G401 (cell line): ENCODE measurements around the gene CHRNA5. TPM values are rescaled to one million over a fixed set of nuclear protein-coding genes. Genes with fewer than 3 reads are reported as not detected.
A peak's percentile ranks its signal among the peaks of the same experiment; 100 is the strongest.
"Not testable (repeated sequence)": the region's sequence is repeated elsewhere in the genome, so short reads cannot be mapped to it uniquely, and the experiment has no call there.

Experiments
- DNase-seq: peaks from one replicate; pipeline ENCODE4 v3.0.0-alpha.2; 2015; ENCODE audit warnings: low spot score
- in situ Hi-C: cut with HindIII; loops from 2 replicates; pipeline ENCODE4 v1.10.0; 2016; ENCODE audit warnings: low sequenced_read_pairs, mixed read lengths
- total RNA-seq: library from RNA; depleted of rRNA; stranded (reverse); fragments of >200 nt; shearing (Covaris generic); gene quantifications from 2 replicates; pipeline ENCODE4 v1.2.3, GENCODE V29; 2014; rRNA removed

Gene CHRNA5
- 16.4 and 33.6 TPM in 2 replicates for total RNA-seq

DNA sequence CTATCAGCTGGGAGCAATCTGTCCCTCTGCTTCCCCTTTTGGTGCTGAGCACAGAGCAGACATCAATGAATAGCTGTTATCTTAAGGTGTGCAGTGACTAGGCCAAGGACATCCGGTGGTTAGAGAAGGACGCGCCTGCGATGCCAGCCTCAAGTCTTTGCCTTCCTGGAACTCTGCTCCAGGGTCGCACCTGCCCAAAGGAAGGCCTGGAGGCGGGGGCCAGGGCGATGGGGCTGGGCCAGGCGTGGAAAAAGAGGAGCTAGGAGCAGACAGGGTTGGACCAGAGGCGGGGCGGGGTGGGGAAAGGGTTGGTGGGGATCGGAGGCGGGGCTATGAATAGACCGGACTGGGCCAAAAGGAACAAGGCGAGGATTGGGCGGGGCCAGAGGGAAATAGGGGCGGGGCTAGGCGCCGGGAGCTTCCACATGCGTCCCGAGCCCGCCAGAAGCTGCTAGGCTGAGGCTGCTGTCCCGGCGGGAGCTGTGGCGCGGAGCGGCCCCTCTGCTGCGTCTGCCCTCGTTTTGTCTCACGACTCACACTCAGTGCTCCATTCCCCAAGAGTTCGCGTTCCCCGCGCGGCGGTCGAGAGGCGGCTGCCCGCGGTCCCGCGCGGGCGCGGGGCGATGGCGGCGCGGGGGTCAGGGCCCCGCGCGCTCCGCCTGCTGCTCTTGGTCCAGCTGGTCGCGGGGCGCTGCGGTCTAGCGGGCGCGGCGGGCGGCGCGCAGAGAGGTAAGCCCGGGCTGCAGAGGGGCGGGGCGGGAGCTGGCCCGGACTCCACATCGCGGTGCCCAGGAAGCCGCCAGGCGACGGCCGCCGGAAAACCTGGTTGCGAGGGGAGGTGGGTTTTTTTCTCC, at the start of gene CHRNA5:
Gene CHRNA5 (plus strand): TSS at position 424 of the 854 bp plus-strand sequence. CDS start 200 bp downstream, at position 624.
- in situ Hi-C loops: no loop called here

DNA sequence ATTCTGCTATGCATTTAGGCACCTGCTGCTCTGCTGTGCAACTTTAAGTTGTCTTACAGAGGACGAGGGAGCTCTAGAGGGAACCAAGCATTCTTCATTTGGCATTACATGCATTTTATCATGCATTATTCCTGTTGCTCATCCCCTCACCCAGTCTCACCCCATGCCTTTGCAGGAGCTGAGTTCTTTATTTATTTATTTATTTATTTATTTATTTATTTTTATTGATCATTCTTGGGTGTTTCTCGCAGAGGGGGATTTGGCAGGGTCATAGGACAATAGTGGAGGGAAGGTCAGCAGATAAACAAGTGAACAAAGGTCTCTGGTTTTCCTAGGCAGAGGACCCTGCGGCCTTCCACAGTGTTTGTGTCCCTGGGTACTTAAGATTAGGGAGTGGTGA, 45.3 kb upstream of the CHRNA5 start:
- in situ Hi-C loops, DNase-seq: not testable (repeated sequence)

More for the DNA sequence above, at the start of gene CHRNA5:
- DNase-seq: peak; percentile 63

- DNase-seq: no peak
- in situ Hi-C loops: no loop called here
Measured at GRCh38 chr15:78524230-78524629, 41.1 kb upstream of the CHRNA5 start.

- no peak for DNase-seq
- in situ Hi-C loops: no loop called here
Measured at GRCh38 chr15:78527325-78527724, 38.0 kb upstream of the CHRNA5 start.

DNA sequence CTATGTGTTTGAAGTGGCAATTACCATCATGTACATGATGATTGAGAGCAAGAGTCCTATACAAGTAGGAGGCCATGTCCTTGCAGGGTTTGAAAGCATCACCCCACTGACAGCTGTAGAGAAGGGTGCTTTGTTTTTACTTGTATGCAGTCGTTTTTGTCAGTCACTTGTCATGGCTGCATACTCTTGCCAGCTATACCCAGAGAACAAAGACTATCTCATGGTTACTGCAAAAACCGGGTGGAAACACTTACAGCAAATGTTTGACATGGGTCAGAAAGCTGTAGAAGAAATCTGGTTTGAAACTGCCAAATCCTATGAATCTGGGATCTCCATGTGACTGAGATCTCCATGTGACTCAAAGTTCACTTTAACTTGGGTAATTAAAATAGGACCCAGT, 32.0 kb upstream of the CHRNA5 start:
- no peak for DNase-seq
- in situ Hi-C loops: no loop called here

GRCh38 chr15:78536134-78536533, 29.2 kb upstream of the CHRNA5 start:
- no peak for DNase-seq
- in situ Hi-C loops: no loop called here

DNA sequence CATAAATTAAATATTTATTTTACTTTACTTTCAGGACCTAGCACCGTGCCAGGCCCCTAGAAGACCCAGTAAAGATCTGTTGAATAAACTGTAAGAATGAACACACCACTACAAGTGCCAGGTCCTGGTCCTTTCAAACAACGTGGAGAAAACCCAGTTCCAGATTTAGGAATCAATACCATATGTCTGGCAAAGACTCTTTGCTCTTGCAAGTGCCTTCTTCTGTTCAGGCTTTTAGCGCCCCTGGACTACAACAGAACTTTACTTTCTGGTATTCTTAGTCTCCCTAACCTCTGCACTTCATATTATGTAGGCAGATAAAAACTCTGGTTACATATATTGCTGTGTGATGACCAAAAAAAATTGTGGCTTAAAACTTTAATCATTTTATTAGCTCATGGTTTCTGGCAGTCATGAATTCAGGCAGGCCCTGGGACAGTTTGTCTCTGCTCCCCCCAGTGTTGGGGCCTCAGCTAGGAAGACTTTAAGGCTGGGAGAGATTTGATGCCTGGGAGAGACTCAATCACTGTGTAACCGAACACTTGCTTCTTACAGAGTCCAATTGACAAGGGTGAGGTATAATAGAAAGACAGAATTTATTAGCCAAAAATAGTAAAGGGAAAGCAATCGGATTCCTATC, 27.9 kb upstream of the CHRNA5 start:
- in situ Hi-C loops: no loop called here
- no peak for DNase-seq

DNA sequence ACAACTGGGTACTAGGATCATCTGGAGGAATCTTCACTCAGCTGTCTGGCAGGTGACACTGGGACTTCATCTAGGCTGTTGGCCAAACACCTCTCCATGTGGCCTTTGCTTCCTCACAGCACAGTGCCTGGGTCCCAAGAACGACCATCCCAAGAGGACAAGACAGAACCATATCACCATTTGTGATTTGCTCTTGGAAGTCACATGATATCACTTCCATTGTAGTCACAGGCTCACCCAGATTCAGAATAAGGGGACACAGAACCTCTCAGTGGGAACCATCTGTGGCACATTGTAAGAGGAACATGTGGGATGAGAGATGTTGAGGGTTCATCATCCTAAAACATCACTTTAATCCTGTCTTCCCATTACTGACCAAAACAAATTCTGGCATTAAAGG, 27.0 kb upstream of the CHRNA5 start:
- in situ Hi-C loops: no loop called here

GRCh38 chr15:78539464-78540140, 25.7 kb upstream of the CHRNA5 start:
- in situ Hi-C loops, DNase-seq: not testable (repeated sequence)

More for the DNA sequence above, 27.0 kb upstream of the CHRNA5 start:
- no peak for DNase-seq

DNA sequence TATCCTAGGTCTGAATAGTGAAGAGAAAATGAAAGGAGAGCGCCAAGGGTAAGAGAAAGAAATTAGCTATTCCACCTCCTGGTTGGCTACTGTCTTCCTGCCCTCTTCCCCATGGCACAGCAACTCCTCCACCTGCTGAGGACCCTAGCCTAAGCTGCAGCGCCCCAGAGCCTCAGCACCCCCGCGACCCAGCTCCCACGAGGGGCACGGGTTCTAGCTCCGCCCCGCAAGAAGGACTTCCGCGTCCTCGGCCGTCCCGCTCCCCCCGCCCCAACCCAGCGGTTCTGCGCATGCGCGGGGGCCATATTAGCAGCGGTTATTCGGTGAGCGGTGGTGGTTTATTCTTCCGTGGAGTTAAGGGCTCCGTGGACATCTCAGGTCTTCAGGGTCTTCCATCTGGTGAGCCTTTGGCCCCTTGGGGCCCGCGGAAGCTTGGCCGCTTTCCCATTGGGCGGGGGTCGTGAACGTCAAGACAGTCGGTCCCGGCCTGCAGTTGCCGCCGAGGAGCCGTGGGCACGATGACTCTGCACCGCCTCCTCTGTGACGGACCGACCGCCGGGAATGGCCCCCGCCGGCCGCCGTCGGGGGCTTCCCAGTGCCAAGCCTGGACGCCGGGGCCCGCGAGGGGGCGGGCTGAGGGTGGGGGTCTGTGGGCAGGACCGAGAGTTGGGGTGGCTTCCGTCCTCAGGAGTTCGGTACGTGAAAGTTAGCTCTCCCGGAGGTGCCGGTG, 25.0 kb upstream of the CHRNA5 start, which contains the start of gene PSMA4:
Gene PSMA4 (plus strand): TSS at position 304 of the 730 bp plus-strand sequence. CDS start 1,484 bp downstream, outside the sequence.
- DNase-seq: peak; percentile 85
- in situ Hi-C loops: no loop called here

- in situ Hi-C loops: no loop called here
- no peak for DNase-seq
Measured at GRCh38 chr15:78540871-78541743, 24.2 kb upstream of the CHRNA5 start.

- in situ Hi-C loops: no loop called here
- no peak for DNase-seq
Measured at GRCh38 chr15:78541744-78542034, 23.6 kb upstream of the CHRNA5 start.

- in situ Hi-C loops: no loop called here
Measured at GRCh38 chr15:78542647-78543046, 22.7 kb upstream of the CHRNA5 start.

DNA sequence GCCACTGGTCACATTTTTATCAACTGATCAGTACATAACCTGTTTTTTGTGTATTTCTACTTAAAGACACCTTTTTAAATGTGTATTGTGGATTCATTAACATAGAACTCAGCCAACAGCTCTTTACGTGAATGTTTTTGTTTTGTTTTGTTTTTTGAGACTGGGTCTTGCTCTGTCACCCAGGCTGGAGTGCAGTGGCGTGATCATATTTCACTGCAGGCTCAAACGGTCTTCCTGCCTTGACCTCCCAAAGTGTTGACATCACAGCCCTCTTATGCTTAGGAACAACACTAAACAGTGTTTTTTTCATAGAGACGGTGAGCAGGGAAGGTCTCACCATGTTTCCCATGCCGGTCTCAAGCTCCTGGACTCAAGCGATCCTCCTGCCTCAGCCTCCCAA, 15.1 kb upstream of the CHRNA5 start:
- no peak for DNase-seq
- in situ Hi-C loops: no loop called here

More at GRCh38 chr15:78542647-78543046, 22.7 kb upstream of the CHRNA5 start:
- no peak for DNase-seq

GRCh38 chr15:78550815-78551214, 14.5 kb upstream of the CHRNA5 start:
- no peak for DNase-seq
- in situ Hi-C loops: no loop called here

DNA sequence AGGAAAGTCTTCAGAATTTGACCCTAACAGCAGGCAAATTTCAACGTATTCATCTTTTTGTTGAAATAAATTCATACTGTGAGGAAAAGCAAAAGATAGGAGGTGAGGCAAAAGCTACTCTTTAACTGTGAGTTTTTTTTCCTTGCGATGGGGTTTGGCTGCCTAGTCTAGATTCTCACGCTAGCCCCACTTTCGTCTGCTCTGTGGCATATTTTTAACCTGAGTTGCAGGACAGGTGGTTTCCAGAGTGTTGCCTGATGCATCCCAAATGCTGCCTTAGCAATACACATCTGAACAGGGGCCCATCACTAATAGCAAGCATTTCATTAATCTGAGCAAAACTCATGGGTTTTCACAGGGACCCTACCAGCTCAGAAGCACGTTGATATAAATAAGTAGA, 13.4 kb upstream of the CHRNA5 start:
- in situ Hi-C loops: no loop called here
- no peak for DNase-seq

- in situ Hi-C loops: no loop called here
- DNase-seq: no peak
Measured at GRCh38 chr15:78552597-78552996, 12.7 kb upstream of the CHRNA5 start.

- DNase-seq, in situ Hi-C loops: not testable (repeated sequence)
Measured at GRCh38 chr15:78560201-78560600, 5.1 kb upstream of the CHRNA5 start.
